GM18505 (cell line): ENCODE measurements around the gene LCP1.

ENCODE experiments used
- ATAC-seq: cut with Tn5 transposase; IDR thresholded peaks from one replicate; pipeline ENCODE4 v1.9.1; 2021; ENCODE audit not compliant: unreplicated experiment
- POLR2A ChIP-seq: IDR thresholded peaks from 4 replicates; pipeline ENCODE4 v1.6.1; 2011; ENCODE audit warnings: borderline replicate concordance; ENCODE audit not compliant: insufficient read depth, insufficient read length; ENCODE audit errors: extremely low read depth

LCP1 gene

DNA sequence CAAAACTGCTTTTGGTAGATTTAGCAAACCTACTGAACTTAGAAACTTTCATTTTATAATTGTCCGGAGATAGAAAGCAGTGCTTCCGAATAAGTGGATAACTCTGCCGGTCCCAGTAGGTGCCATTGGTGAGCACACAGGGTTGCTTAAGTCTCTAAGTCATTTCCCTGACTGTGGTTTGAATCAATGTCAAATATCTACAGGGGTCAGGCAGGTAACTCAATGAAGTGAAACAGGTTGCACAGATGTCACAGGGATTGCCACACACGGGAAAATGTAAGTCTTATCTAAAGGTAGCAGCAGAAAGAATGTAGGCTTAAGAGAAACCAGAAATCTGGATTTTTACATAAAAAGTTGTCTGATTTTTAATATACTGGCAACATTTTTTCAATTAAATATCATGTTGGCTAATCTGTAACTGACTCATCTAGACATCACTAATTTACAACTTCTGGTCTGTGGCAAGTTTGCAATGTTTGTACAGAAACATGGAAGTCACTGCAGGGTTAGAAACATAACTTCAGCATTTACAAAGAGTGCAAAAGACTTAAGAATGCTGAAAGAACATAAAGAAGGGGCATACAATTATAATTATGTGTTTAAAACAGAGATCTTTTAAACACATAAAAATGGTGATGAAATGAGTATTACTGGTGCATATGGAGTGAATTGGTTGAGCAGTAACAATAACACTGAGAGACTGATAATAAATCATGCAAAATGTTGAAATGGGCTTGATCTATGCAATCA lies 15.5 kb upstream of the LCP1 start:
- ATAC-seq: no peak
- no peak for TF ChIP-seq POLR2A

DNA sequence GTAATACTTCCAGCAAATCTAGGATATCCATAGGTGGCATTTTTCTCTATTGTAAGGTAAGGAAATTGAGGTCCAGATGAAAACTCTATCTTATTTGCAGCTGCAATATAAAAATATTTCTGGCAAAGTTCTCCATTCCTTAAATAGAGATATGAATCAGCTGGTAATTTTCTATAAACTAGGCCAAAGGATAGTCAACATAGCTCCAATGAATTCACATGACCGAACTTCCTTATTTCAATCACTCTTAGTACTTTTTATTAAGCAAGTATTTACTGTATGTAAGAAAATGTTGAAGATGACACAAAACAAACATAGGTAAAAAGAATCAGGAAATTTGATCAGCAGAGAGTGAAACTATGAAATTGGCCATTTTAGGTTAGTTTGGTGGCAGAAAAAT lies 13.0 kb upstream of the LCP1 start:
- ATAC-seq: no peak
- TF ChIP-seq POLR2A: no peak

DNA sequence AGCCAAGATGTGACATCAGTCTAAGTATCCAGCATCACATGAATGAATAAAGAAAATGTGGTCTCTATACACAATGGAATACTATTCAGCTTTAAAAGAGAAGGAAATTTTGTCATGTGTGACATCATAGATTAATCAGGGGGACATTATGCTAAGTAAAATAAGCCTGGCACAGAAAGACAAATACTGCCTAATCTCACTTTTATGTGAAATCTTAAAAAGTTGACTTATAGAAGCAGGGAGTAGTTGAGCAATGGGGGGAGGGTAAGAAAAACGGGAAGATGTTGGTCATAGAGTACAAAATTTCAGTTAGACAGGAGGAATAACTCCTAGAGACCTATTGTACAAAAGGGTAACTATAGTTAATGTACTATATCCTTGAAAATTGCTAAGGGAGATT lies 10.4 kb upstream of the LCP1 start:
- ATAC-seq: no peak
- TF ChIP-seq POLR2A: no peak

DNA sequence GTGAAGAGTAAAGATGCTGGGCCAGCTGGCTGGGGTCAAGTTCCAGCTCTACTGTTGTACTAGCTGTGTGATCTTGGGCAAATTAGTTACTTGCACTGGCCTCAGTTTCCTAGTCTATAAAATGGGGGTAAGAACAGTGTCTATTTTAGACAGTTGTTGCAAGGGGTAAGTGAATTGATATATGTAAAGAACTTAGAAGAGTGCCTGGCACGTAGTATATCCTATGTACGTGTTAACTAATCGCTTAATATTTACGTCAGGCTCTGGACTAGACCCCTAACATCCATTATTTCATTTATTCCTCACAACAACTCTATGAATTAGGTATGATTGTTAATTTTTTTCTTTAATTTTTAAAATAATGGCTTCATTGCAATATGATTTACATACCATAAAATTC lies 3.7 kb upstream of the LCP1 start:
- no peak for ATAC-seq

DNA sequence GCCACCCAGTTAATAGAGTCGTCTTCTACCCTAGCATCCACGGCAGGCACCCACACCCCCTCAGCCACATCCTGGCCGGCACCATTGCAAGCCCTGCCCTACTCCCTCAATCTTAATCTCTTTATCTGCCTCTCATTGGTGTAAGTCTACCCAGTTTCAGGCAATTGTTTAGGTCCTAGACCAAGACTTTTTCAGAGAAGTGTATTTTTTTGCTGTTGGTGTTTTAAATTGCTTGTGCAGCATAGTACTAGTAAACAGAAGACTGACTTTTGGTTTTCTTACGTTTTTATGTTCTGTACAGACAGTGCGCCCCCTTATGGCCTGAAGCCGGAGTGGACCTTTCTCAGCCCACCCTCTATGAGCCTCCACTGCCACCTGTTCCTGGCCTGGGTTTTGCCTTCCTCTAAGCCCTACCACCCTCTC lies 2.3 kb upstream of the LCP1 start:
- TF ChIP-seq POLR2A: no peak
- peak; percentile 42 for ATAC-seq

More for the DNA sequence above, 3.7 kb upstream of the LCP1 start:
- no peak for TF ChIP-seq POLR2A

DNA sequence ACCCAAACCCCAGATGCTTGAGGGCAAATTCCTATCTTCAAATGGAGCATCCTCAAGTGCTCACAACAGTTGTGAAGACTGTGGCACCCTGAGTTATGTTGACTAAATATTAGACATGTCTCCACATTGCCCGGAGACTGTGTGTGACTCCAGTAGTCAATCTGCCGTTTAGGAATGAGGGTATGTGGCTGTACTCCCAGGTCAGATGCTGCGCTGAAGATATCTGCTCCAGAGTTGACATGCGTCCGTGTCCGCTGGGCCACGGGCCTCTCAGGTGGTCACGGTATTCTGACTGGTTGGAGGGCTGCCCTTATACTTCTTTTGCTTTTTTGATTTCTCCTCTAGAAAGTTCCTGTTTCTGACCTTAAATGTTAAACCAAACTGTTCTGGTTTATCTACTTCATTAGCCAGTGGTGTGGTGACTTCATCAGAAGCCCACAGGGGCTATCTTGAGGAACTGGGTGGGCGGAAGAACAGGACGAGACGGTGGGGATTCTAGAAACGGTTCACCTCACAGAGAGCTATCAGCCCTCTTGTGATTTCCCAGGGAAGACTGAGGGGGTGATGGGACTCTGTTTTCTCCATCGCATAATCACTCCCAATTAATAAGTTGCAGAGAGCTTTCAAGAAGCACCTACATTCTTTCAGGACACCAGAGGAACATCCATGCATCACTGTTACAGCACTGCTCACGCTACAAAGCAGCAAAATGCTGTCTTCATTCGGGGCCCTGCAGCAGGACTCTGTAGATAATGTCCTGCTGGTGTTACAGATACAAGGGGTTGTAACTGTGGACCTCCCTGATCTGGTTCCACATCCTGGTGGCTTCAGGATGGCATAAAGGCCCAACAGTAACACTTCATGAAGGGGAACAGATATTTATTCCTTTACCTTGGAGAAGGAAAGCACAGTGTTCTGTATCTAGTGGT lies 1.3 kb upstream of the LCP1 start:
- no peak for ATAC-seq

DNA sequence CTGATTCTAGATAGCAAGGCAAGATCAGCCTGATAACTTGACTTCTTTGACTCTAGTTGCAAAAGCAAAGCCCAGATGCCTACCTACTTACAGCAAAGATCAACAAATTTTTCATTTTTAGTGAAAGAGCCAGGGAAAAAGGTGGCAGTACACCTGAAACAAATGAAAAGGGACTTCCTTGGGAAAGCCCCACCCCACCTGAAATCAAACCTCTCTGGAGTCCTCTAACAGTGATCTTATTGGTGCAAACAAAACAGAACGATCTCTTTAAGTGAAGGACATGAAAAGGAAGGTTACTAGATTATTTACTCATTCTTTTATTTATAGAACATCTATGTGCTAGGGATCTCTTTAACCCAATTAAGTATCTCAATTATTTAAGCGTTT lies 507 bp upstream of the LCP1 start:
- TF ChIP-seq POLR2A: no peak
- no peak for ATAC-seq

More for the DNA sequence above, 1.3 kb upstream of the LCP1 start:
- TF ChIP-seq POLR2A: peak; percentile 30

DNA sequence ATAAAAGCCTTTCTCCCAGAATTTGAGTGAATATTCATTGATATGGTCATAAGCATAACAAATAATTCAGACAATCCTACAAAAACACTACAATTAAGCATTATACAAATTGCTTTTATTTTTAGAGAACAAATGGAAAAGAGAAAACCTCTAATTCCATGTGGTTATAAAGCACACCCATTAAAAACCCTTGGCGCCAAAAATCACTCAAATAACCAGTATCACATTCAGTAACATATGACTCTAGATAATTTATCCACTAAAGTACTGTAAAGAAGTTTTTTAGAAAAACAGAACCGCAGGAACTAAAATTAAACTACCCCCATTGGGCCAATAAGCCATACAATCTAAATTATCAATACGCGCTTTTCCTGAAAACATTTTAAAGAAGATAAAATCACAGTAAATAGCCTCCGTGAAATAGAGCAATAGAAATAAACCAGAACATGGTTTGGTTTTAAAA lies 569 bp downstream of the LCP1 start:
- no peak for TF ChIP-seq POLR2A
- ATAC-seq: no peak

DNA sequence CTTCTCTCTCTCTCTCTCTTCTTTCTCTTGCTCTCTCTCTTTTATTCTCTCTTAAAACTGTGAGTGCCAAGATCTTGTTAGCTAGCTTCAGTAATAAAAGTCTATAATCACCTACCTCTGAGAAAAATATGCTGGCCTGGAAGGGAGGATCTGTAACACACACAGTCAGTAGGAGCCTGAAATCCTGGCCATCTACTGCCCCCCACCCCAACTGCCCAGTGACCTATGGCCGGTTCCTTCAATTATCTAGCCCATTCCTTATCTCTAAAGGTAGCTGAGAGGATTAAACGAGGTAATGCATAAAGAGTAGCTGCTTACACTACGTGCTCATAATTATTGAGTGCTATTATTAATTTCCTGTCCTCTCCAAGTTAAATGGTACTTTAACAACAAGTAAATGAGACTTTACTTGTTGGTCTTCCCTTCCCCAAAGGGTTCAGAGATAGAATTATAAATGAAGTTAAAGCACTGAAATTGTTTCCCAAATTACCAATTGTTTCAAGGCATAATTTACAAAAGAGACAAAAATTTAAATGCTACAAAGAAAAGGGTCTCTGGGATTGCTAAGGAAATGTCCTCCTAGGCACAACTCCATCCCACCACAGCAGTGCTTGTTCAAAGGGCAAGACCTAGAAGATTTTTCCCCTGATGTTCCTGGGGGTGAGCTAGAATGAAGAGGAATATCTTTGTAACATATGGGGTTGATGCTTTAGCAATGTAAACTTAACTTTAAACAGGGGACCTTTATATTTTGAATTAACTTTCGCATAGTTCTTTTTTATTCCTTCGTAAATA lies 1.8 kb downstream of the LCP1 start:
- TF ChIP-seq POLR2A: no peak
- no peak for ATAC-seq

DNA sequence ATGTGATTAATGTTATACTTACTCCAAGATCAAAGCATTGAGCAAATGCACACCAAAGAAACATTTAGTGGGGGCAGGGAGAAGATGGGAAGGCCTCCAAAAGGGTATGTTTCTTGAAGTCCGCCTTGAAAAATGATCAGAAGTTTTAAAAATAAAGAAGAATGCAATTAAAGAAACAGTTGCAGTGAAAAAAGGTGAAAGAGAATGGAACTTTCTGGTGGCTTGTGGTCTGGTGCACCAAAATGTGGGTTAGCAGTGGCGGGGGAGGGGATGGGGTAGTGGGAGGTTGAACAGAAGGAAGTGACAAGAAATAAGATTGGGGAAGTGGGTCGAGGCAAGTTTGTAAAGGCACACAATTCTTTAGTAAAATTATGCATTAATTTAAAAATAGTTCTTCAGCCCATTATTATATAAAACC lies 2.5 kb downstream of the LCP1 start:
- no peak for TF ChIP-seq POLR2A
- no peak for ATAC-seq

DNA sequence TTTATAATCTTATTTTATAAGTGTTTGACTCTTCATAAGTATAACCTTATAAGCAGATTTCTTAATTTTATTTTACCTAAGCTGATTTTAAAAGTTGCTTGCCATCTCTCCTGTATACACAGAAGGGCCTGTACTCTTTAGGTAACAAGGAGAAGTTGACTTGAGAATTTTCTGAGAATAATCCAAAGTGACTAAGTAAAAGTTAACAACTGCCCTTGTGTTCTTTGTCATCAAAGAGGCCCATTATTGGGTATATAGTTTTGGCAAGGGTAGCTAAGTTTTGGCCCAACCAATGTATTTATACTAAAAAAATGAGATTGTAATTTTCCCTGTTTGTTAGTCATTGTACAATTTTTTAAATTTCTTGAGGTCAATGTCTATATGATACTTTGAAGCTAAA lies 3.2 kb downstream of the LCP1 start:
- no peak for TF ChIP-seq POLR2A
- no peak for ATAC-seq

DNA sequence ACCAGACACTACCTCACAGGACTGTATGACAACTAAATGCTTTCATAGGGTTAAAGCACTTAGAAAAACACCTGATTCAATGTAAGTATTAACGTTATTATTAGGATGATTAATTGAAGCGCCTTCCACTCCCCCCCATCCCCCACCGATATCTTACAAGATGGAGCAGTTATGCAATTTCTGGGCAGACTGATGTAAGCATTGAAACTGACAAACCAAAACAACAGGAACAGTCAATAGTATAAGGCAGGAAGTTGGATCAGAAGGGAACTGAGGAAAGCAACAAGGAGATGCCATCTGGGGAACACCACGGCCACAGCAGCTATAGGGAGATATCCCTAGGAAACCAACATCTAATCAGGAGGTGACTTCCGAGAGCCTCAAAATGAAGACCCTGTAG lies 3.8 kb downstream of the LCP1 start:
- no peak for TF ChIP-seq POLR2A
- ATAC-seq: no peak

DNA sequence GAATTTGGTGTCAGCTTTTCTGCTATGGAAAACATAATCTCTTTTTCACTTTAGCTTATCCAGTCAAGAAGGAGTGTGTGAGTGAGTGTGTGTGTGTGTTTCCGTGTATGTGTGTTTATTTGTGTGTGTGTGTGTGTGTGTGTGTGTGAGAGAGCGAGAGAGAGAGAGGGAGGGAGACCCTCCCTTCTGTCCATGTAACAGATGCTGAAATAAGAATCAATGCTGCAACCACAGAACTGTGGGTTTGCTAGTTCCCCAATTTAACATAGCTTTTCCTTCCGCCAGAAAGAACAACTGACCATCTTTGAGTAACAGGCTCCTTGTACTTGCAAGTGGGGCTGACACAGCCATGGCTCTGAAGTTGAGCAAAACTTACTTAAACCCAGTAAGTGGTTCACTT lies 5.2 kb downstream of the LCP1 start:
- TF ChIP-seq POLR2A: peak; percentile 26
- peak; percentile 42 for ATAC-seq
